Subcutaneous adipose tissue (tissue), 4 donors: ENCODE results near the gene CDC27. TPM values are rescaled to one million over a fixed set of nuclear protein-coding genes. Genes with fewer than 3 reads are reported as not detected.

Source experiments
- CTCF ChIP-seq: fragments of 450-650 bp; IDR thresholded peaks from one replicate; pipeline ENCODE4 v1.5.1; 2016; ENCODE audit warnings: low read depth, mild to moderate bottlenecking, control low read depth, antibody characterized with exemption, moderate library complexity
- total RNA-seq, 4 donors: library from RNA; depleted of rRNA; stranded (reverse); fragments of >200 nt; gene quantifications; one replicate each; pipeline ENCODE4 v1.1.0, GENCODE V29; 2016

Gene CDC27
- total RNA-seq, 4 donors from 2014 or later, result 62.5 to 129 (median 71.8) TPM

DNA sequence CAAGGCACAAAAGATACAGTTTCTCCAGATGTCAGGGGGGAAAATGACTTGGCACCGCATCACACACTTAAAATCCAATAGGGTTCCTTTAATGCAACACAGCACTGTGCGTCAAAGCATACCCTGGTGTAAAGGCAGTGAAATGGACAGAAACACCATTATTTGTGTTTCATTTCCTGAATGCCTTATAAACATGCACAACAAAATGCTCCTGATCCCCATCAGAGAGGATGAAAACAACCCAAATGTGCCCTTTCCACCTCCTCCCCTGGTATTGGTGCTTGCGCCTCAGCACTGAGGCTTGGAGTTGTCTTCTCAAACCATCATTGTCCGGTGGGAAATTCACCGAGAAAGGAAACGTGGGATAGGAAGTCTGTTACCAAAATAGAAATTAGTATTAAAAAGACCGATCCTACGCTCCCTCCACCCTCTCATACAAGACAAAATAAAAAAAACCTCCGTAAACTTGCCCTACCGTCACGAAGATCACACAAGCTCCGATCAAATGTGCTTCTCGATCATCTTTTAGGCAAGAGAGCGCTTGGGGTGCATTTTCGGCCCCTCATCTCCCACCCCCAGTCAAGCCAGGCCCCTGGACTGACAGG is 722 bp downstream of the CDC27 start:
- TF ChIP-seq CTCF, result no peak

- no peak for TF ChIP-seq CTCF
Observed at GRCh38 chr17:47184681-47185080, 4.4 kb downstream of the CDC27 start.

DNA sequence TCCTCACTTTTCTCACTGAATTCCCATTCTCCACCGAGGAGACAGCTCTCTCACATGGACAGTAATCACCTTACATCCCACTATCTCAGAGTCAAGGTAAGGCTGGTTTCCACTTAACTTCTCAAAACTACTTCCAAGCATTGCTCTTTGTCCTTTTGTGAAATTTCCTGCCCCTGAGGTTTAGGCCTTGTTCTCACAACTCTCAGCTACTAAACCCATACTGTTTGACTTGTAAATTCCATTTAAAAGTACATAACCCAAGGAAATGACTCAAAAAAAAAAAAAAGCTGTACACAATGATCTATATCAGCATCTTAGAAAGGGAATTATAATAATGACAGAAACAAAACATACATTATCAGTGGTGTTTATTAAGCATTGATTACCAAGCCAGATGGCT is 8.8 kb downstream of the CDC27 start:
- TF ChIP-seq CTCF, result no peak

DNA sequence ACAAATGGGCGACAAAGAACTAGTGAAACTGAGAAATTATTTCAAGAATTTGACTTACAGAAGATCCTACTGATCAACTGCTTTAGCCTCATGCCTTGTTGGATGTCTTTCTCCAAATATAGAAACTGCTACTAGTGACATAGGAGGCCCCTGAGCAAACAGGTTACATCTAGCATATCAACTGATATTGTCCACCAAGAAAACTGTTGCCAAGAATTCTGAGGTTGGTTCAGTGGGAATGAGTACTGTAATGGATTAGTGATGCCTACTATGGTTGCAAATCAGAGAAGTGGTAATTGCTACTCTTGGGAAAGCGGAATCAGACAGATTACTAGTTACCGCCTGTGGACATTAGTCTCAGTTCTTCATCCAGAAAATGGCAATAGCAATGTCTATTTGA is 10.0 kb downstream of the CDC27 start:
- TF ChIP-seq CTCF, result no peak

- no peak for TF ChIP-seq CTCF
Observed at GRCh38 chr17:47177261-47177660, 11.8 kb downstream of the CDC27 start.

- no peak for TF ChIP-seq CTCF
Observed at GRCh38 chr17:47176389-47176826, 12.7 kb downstream of the CDC27 start.

GRCh38 chr17:47172696-47173565 is 16.2 kb downstream of the CDC27 start:
- no peak for TF ChIP-seq CTCF
